Parathyroid adenoma (tissue), 2 donors: ENCODE results near the gene MED23.

ENCODE experiments used
- H2AFZ ChIP-seq: fragments of 300-600 bp; sonication (generic); one replicate; pipeline ENCODE4 v1.7.0; 2017; ENCODE audit warnings: antibody characterized with exemption, mild to moderate bottlenecking
- H3K27ac ChIP-seq: fragments of 300-600 bp; sonication (generic); one replicate; pipeline ENCODE4 v1.7.0; 2017
- H3K27me3 ChIP-seq: fragments of 300-600 bp; sonication (generic); one replicate; pipeline ENCODE4 v1.7.0; 2017; ENCODE audit warnings: low read length; ENCODE audit not compliant: control insufficient read depth, insufficient read depth
- H3K36me3 ChIP-seq: fragments of 300-600 bp; sonication (generic); one replicate; pipeline ENCODE4 v1.7.0; 2017; ENCODE audit warnings: low read length; ENCODE audit not compliant: control insufficient read depth, insufficient read depth
- H3K4me1 ChIP-seq: fragments of 300-600 bp; sonication (generic); one replicate; pipeline ENCODE4 v1.7.0; 2017; ENCODE audit warnings: control low read depth
- H3K4me2 ChIP-seq: fragments of 300-600 bp; sonication (generic); one replicate; pipeline ENCODE4 v1.7.0; 2017; ENCODE audit warnings: low read length
- H3K4me3 ChIP-seq: fragments of 300-600 bp; sonication (generic); one replicate; pipeline ENCODE4 v1.7.0; 2017; ENCODE audit warnings: low read depth, low read length
- H3K79me2 ChIP-seq: fragments of 300-600 bp; sonication (generic); one replicate; pipeline ENCODE4 v1.7.0; 2017; ENCODE audit warnings: control low read depth
- H3K9ac ChIP-seq: fragments of 300-600 bp; sonication (generic); one replicate; pipeline ENCODE4 v1.7.0; 2017; ENCODE audit warnings: mild to moderate bottlenecking
- H3K9me3 ChIP-seq: fragments of 300-600 bp; sonication (generic); one replicate; pipeline ENCODE4 v1.7.0; 2017; ENCODE audit warnings: low read length; ENCODE audit not compliant: control insufficient read depth
- CTCF ChIP-seq: fragments of 300-600 bp; sonication (generic); IDR thresholded peaks from one replicate; pipeline ENCODE4 v1.7.0; 2017; ENCODE audit warnings: antibody characterized with exemption, mild to moderate bottlenecking
- donor health status: primary hyperparathyroidism.

Gene MED23

GRCh38 chr6:131627724-131628682, at the start of gene MED23:
Gene MED23 (minus strand): TSS chr6:131628242. CDS start chr6:131628049, 193 bp downstream.
- TF ChIP-seq CTCF, result peak; percentile 95
- Histone ChIP-seq H3K4me2 (peak within 1 kb of the TSS; percentile 91), H3K79me2 (no peaks in the 10 kb centered on the region), H3K27me3 (no peaks in the 10 kb centered on the region), H3K4me3 (peak within 1 kb of the TSS; percentile 94), H3K4me1 (no peaks in the 10 kb centered on the region), H3K9me3 (no peaks in the 10 kb centered on the region), H2AFZ (peak within 1 kb of the TSS; percentile 98), H3K27ac (peak within 1 kb of the TSS; percentile 73), H3K9ac (peak within 1 kb of the TSS; percentile 21), H3K36me3 (no peaks in the 10 kb centered on the region)

- TF ChIP-seq CTCF, result no peak
- Histone ChIP-seq H3K79me2 (no peaks in the 10 kb centered on the region), H3K4me1 (no peaks in the 10 kb centered on the region), H3K4me3 (no peak overlapping the region), H3K36me3 (no peaks in the 10 kb centered on the region), H3K9me3 (no peaks in the 10 kb centered on the region), H3K27ac (no peak overlapping the region), H2AFZ (no peak overlapping the region), H3K27me3 (no peaks in the 10 kb centered on the region), H3K9ac (no peak overlapping the region), H3K4me2 (no peak overlapping the region)
These were observed 45.1 kb upstream of the MED23 start for GRCh38 chr6:131673184-131673583.

- H3K9me3 ChIP-seq, result no peaks in the 10 kb centered on the region
- no peak overlapping the region for H3K4me2 ChIP-seq
- H3K27me3 ChIP-seq, result no peaks in the 10 kb centered on the region
- H3K36me3 ChIP-seq, result no peaks in the 10 kb centered on the region
- TF ChIP-seq CTCF, result no peak
- H3K4me3 ChIP-seq, result no peak overlapping the region
- no peak overlapping the region for H3K27ac ChIP-seq
- H3K4me1 ChIP-seq, result no peaks in the 10 kb centered on the region
- no peak overlapping the region for H3K9ac ChIP-seq
- H3K79me2 ChIP-seq, result no peaks in the 10 kb centered on the region
- H2AFZ ChIP-seq, result no peak overlapping the region
These were observed 41.8 kb upstream of the MED23 start for GRCh38 chr6:131669891-131670290.

- TF ChIP-seq CTCF, result no peak
- Histone ChIP-seq H3K4me3 (no peak overlapping the region), H3K27ac (no peak overlapping the region), H3K79me2 (no peaks in the 10 kb centered on the region), H3K4me2 (no peak overlapping the region), H2AFZ (no peak overlapping the region), H3K9me3 (no peaks in the 10 kb centered on the region), H3K4me1 (no peaks in the 10 kb centered on the region), H3K27me3 (no peaks in the 10 kb centered on the region), H3K36me3 (no peaks in the 10 kb centered on the region), H3K9ac (no peak overlapping the region)
These were observed 35.6 kb upstream of the MED23 start for GRCh38 chr6:131663578-131664165.
